Skin epidermis (tissue), 12 donors: ENCODE measurements around the gene LAMTOR2.

ENCODE experiments used
- H3K27ac ChIP-seq, 21 experiments: fragments of 200-600 bp; sonication (generic) in 11 of 21; one replicate each; pipeline ENCODE4 v1.5.0; 2020; ENCODE audit warnings: mild to moderate bottlenecking in 3 of 21, inconsistent platforms in 2 of 21, moderate library complexity in 2 of 21
- H3K4me3 ChIP-seq, 7 experiments: fragments of 200-600 bp; sonication (generic) in 2 of 7; one replicate each; pipeline ENCODE4 v1.5.0; 2020; ENCODE audit warnings: inconsistent platforms in 2 of 7, mild to moderate bottlenecking in 2 of 7, moderate library complexity in 1 of 7

The LAMTOR2 gene

GRCh38 chr1:156073110-156073687, 18.6 kb downstream of the LAMTOR2 start:
- Histone ChIP-seq H3K27ac (no peak overlapping the region), H3K4me3 (no peak overlapping the region)

- Histone ChIP-seq H3K27ac (no peak overlapping the region), H3K4me3 (no peak overlapping the region)
These were observed 19.2 kb downstream of the LAMTOR2 start for GRCh38 chr1:156073740-156074139.

GRCh38 chr1:156074661-156075060, 20.1 kb downstream of the LAMTOR2 start:
- no peak overlapping the region for H3K4me3 ChIP-seq

GRCh38 chr1:156075162-156075561, 20.6 kb downstream of the LAMTOR2 start:
- Histone ChIP-seq H3K4me3 (no peak overlapping the region), H3K27ac (peak overlapping the region in 1 of 21 experiments; percentile 1)

More at GRCh38 chr1:156074661-156075060, 20.1 kb downstream of the LAMTOR2 start:
- peak overlapping the region in 1 of 21 experiments; percentile 1 for H3K27ac ChIP-seq

- Histone ChIP-seq H3K4me3 (peak overlapping the region in 1 of 7 experiments; percentile 31), H3K27ac (peak overlapping the region in 1 of 21 experiments; percentile 1)
These were observed 21.2 kb downstream of the LAMTOR2 start for GRCh38 chr1:156075775-156076204.

GRCh38 chr1:156076609-156077429, 22.2 kb downstream of the LAMTOR2 start:
- H3K4me3 ChIP-seq: peak overlapping the region in 6 of 7 experiments; percentile 5 to 31 (median 17)
- H3K27ac ChIP-seq: peak overlapping the region in 4 of 21 experiments; percentile 2 to 45 (median 34)

GRCh38 chr1:156077430-156077760, 22.8 kb downstream of the LAMTOR2 start:
- Histone ChIP-seq H3K4me3 (no peak overlapping the region), H3K27ac (no peak overlapping the region)

GRCh38 chr1:156078728-156079127, 24.1 kb downstream of the LAMTOR2 start:
- Histone ChIP-seq H3K4me3 (no peak overlapping the region), H3K27ac (no peak overlapping the region)

- H3K27ac ChIP-seq: no peak overlapping the region
- H3K4me3 ChIP-seq: peak overlapping the region in 1 of 7 experiments; percentile 64
These were observed 25.2 kb downstream of the LAMTOR2 start for GRCh38 chr1:156079762-156080161.

- H3K4me3 ChIP-seq: peak overlapping the region in 2 of 7 experiments; percentile 64 to 90
- H3K27ac ChIP-seq: peak overlapping the region in 1 of 21 experiments; percentile 73
These were observed 25.8 kb downstream of the LAMTOR2 start for GRCh38 chr1:156080241-156080862.

- Histone ChIP-seq H3K27ac (peak overlapping the region in 1 of 21 experiments; percentile 73), H3K4me3 (peak overlapping the region in 4 of 7 experiments; percentile 11 to 90 (median 40))
These were observed 26.2 kb downstream of the LAMTOR2 start for GRCh38 chr1:156080863-156081179.

- Histone ChIP-seq H3K27ac (peak overlapping the region in 4 of 21 experiments; percentile 67 to 84 (median 76)), H3K4me3 (peak overlapping the region; percentile 59 to 94 (median 75))
These were observed 26.8 kb downstream of the LAMTOR2 start for GRCh38 chr1:156081180-156081916.

GRCh38 chr1:156081917-156082308, 27.3 kb downstream of the LAMTOR2 start:
- H3K4me3 ChIP-seq: peak overlapping the region; percentile 59 to 94 (median 75)
- peak overlapping the region in 14 of 21 experiments; percentile 15 to 84 (median 74) for H3K27ac ChIP-seq

- Histone ChIP-seq H3K4me3 (peak within 1 kb of the TSS; percentile 59 to 94 (median 75)), H3K27ac (peak within 1 kb of the TSS in 20 of 21 experiments; percentile 11 to 84 (median 70))
These were observed 27.9 kb downstream of the LAMTOR2 start, which contains the start of gene MEX3A for GRCh38 chr1:156082309-156083091. Gene MEX3A (minus strand): TSS chr1:156082465. CDS start chr1:156081998, 467 bp downstream.

GRCh38 chr1:156083800-156084790, 29.5 kb downstream of the LAMTOR2 start:
- no peak overlapping the region for H3K27ac ChIP-seq
- no peak overlapping the region for H3K4me3 ChIP-seq

- no peak overlapping the region for H3K27ac ChIP-seq
These were observed 31.7 kb downstream of the LAMTOR2 start for GRCh38 chr1:156086256-156086662.

GRCh38 chr1:156089704-156090103, 35.1 kb downstream of the LAMTOR2 start:
- peak overlapping the region in 6 of 21 experiments; percentile 17 to 50 (median 40) for H3K27ac ChIP-seq
- no peak overlapping the region for H3K4me3 ChIP-seq

More at GRCh38 chr1:156086256-156086662, 31.7 kb downstream of the LAMTOR2 start:
- H3K4me3 ChIP-seq: no peak overlapping the region
